SHP77 treated with DMSO at 0.1 percent for 48 hours (cell line): ENCODE measurements around the gene SARS2.
"Not testable (repeated sequence)": the region's sequence is repeated elsewhere in the genome, so short reads cannot be mapped to it uniquely, and the experiment has no call there.

Experiments
- DNase-seq: peaks from one replicate; lab custom pipeline; 2025; lab: John Stamatoyannopoulos, UW

The SARS2 gene

GRCh38 chr19:38929929-38930775 is at the start of gene SARS2:
TSS of gene SARS2 (minus strand) at chr19:38930763. CDS start at chr19:38930736, 27 bp downstream.
- peak; percentile 95 for DNase-seq

GRCh38 chr19:38979812-38980211 is 49.2 kb upstream of the SARS2 start:
- DNase-seq, result no peak

GRCh38 chr19:38978326-38978689 is 47.7 kb upstream of the SARS2 start:
- DNase-seq, result no peak

GRCh38 chr19:38977445-38978325 is 47.1 kb upstream of the SARS2 start:
- DNase-seq, result no peak

GRCh38 chr19:38975861-38976271 is 45.3 kb upstream of the SARS2 start:
- no peak for DNase-seq

- no peak for DNase-seq
These were observed 44.8 kb upstream of the SARS2 start, which contains the start of gene FBXO17 for GRCh38 chr19:38975214-38975860. TSS of gene FBXO17 (minus strand) at chr19:38975742. CDS start at chr19:38950319, 25,423 bp downstream.

GRCh38 chr19:38974624-38975213 is 44.2 kb upstream of the SARS2 start:
- DNase-seq, result no peak

GRCh38 chr19:38971672-38972071 is 41.1 kb upstream of the SARS2 start:
- DNase-seq, result no peak

- no peak for DNase-seq
These were observed 40.3 kb upstream of the SARS2 start for GRCh38 chr19:38970664-38971532.

- not testable (repeated sequence) for DNase-seq
These were observed 35.6 kb upstream of the SARS2 start for GRCh38 chr19:38966149-38966548.

GRCh38 chr19:38964738-38965137 is 34.2 kb upstream of the SARS2 start:
- no peak for DNase-seq

- DNase-seq, result no peak
These were observed 29.1 kb upstream of the SARS2 start for GRCh38 chr19:38959618-38960017.

- DNase-seq, result no peak
These were observed 27.7 kb upstream of the SARS2 start for GRCh38 chr19:38958301-38958700.

- DNase-seq, result no peak
These were observed 25.7 kb upstream of the SARS2 start for GRCh38 chr19:38956264-38956663.

- no peak for DNase-seq
These were observed 23.1 kb upstream of the SARS2 start for GRCh38 chr19:38953677-38954076.

- DNase-seq, result peak; percentile 72
These were observed 22.0 kb upstream of the SARS2 start for GRCh38 chr19:38952395-38953165.

- DNase-seq, result no peak
These were observed 20.6 kb upstream of the SARS2 start for GRCh38 chr19:38951187-38951586.

- DNase-seq, result peak; percentile 93
These were observed 19.2 kb upstream of the SARS2 start for GRCh38 chr19:38949580-38950367.
